ENCODE measurements around the gene CYLC1.

DNA sequence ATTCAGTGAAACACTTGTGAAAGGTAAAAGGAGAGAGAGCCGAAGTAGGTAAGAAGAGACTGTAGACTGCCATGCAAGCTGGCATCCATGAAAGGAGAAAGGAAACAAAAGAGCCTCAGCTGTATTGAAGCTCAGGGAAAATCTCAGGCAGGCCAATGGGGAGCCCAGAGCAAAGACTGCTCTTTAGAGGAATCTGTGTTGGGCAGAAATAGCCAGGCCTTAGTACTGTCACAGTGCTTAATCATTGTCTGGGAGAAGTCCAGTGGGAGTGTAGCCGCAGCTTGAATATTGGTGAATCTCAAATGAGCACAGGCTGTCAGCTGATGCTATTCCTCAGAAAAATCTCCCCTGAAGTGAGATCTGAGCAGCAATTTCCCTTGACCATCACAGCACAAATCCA is 27.6 kb downstream of the CYLC1 start:
- TF ChIP-seq, protein P1, sequence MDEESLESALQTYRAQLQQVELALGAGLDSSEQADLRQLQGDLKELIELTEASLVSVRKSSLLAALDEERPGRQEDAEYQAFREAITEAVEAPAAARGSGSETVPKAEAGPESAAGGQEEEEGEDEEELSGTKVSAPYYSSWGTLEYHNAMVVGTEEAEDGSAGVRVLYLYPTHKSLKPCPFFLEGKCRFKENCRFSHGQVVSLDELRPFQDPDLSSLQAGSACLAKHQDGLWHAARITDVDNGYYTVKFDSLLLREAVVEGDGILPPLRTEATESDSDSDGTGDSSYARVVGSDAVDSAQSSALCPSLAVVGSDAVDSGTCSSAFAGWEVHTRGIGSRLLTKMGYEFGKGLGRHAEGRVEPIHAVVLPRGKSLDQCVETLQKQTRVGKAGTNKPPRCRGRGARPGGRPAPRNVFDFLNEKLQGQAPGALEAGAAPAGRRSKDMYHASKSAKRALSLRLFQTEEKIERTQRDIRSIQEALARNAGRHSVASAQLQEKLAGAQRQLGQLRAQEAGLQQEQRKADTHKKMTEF (CRISPR knock-in tag; IDR thresholded peaks at IDR 0.05): no peak
- TF ChIP-seq THAP11 (CRISPR knock-in tag; IDR thresholded peaks at IDR 0.05) (no peak), POLR2AphosphoS5 (IDR thresholded peaks at IDR 0.05; ENCODE audit: low read depth, low read length) (no peak), ZNF383 (CRISPR knock-in tag; IDR thresholded peaks at IDR 0.05; ENCODE audit: borderline replicate concordance) (no peak)

Measured in HepG2 (cell line).